BE2C (cell line): ENCODE results near the gene SMCHD1.
"Not testable (repeated sequence)": the region's sequence is repeated elsewhere in the genome, so short reads cannot be mapped to it uniquely, and the experiment has no call there.

Experiments used
- DNase-seq: peaks from one replicate; pipeline ENCODE4 v3.0.0-alpha.2; 2020
- H3K27me3 ChIP-seq: fragments of 250-450 bp; sonication (Bioruptor Pico); 2 replicates; pipeline ENCODE4 v1.5.1; 2020; ENCODE audit warnings: mild to moderate bottlenecking
- H3K36me3 ChIP-seq: fragments of 250-450 bp; sonication (Bioruptor Pico); 2 replicates; pipeline ENCODE4 v1.5.1; 2020; ENCODE audit warnings: mild to moderate bottlenecking
- H3K4me1 ChIP-seq: fragments of 250-450 bp; sonication (Bioruptor Pico); 2 replicates; pipeline ENCODE4 v1.5.1; 2020
- H3K4me3 ChIP-seq: 2 replicates; pipeline ENCODE4 v1.5.1; 2011; ENCODE audit warnings: low read depth, low read length
- H3K9me3 ChIP-seq: fragments of 250-450 bp; sonication (Bioruptor Pico); 2 replicates; pipeline ENCODE4 v1.5.1; 2020
- TF ChIP-seq, protein P1 (sequence below): IDR thresholded peaks from 2 replicates; pipeline ENCODE4 v1.5.1; 2012; ENCODE audit warnings: mild to moderate bottlenecking, low read depth, low read length

SMCHD1 gene

GRCh38 chr18:2716394-2717326 lies 61.1 kb downstream of the SMCHD1 start:
- DNase-seq: no peak
- Histone ChIP-seq H3K4me1 (no peaks in the 10 kb centered on the region), H3K9me3 (no peaks in the 10 kb centered on the region), H3K36me3 (no peaks in the 10 kb centered on the region; the same call in 1 of the 2 replicates), H3K27me3 (no peaks in the 10 kb centered on the region), H3K4me3 (no peak overlapping the region)
- TF ChIP-seq, protein P1, sequence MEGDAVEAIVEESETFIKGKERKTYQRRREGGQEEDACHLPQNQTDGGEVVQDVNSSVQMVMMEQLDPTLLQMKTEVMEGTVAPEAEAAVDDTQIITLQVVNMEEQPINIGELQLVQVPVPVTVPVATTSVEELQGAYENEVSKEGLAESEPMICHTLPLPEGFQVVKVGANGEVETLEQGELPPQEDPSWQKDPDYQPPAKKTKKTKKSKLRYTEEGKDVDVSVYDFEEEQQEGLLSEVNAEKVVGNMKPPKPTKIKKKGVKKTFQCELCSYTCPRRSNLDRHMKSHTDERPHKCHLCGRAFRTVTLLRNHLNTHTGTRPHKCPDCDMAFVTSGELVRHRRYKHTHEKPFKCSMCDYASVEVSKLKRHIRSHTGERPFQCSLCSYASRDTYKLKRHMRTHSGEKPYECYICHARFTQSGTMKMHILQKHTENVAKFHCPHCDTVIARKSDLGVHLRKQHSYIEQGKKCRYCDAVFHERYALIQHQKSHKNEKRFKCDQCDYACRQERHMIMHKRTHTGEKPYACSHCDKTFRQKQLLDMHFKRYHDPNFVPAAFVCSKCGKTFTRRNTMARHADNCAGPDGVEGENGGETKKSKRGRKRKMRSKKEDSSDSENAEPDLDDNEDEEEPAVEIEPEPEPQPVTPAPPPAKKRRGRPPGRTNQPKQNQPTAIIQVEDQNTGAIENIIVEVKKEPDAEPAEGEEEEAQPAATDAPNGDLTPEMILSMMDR: no peak

DNA sequence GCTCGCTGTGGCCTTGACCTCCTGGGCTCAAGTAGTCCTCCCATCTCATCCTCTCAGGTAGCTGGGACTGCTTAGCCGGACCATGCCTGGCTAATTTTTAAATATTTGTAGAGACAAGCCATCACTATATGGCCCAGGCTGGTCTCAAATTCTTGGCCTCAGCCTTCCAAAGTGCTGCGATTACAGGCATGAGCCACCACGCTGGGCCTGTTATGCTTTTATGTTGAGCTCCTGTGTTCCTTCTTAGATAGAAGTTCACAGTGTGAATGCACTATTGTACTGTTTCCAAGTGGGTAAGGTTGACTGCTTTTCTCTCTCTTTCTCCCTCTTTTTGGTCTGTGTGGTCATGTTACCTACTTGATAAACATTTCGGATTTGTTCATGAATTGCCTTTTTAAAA lies 61.9 kb downstream of the SMCHD1 start:
- Histone ChIP-seq H3K9me3 (no peaks in the 10 kb centered on the region), H3K4me3 (no peak overlapping the region), H3K27me3 (no peaks in the 10 kb centered on the region), H3K36me3 (no peaks in the 10 kb centered on the region; the same call in 1 of the 2 replicates), H3K4me1 (no peaks in the 10 kb centered on the region)
- TF ChIP-seq, protein P1: no peak
- DNase-seq: no peak

- Histone ChIP-seq H3K36me3 (no peaks in the 10 kb centered on the region; the same call in 1 of the 2 replicates), H3K9me3 (no peaks in the 10 kb centered on the region)
Observed at GRCh38 chr18:2719040-2719439, 63.5 kb downstream of the SMCHD1 start.

GRCh38 chr18:2723207-2723606 lies 67.7 kb downstream of the SMCHD1 start:
- Histone ChIP-seq H3K36me3 (peaks cover 3% of the 10 kb centered on the region; the same call in 1 of the 2 replicates), H3K4me3 (no peak overlapping the region), H3K27me3 (no peaks in the 10 kb centered on the region), H3K4me1 (no peaks in the 10 kb centered on the region), H3K9me3 (no peaks in the 10 kb centered on the region)
- no peak for DNase-seq
- TF ChIP-seq, protein P1: no peak

More at GRCh38 chr18:2719040-2719439, 63.5 kb downstream of the SMCHD1 start:
- Histone ChIP-seq H3K4me3 (no peak overlapping the region), H3K4me1 (no peaks in the 10 kb centered on the region), H3K27me3 (no peaks in the 10 kb centered on the region)
- TF ChIP-seq, protein P1: no peak
- DNase-seq: no peak

DNA sequence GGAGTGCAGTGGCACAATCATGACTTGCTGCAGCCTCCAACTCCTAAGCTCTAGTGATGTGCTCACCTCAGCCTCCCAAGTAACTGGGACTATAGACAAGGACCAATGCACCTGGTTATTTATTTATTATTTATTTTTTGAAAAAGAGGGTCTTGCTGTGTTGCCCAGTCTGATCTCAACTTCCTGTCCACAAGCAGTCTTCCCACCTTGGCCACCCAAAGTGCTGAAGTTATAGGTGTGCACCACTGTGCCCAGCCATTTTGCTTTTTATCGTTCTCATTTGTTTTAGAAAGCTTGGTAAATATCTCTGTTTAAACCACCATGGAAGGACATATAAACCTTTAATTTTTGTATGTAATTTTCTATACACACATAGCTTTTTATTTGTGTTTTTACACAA lies 74.2 kb downstream of the SMCHD1 start:
- Histone ChIP-seq H3K36me3 (peaks cover 9% of the 10 kb centered on the region; the same call in 1 of the 2 replicates), H3K9me3 (no peaks in the 10 kb centered on the region), H3K4me3 (no peak overlapping the region), H3K4me1 (no peaks in the 10 kb centered on the region), H3K27me3 (no peaks in the 10 kb centered on the region)
- DNase-seq: no peak
- TF ChIP-seq, protein P1: no peak

GRCh38 chr18:2736823-2737222 lies 81.3 kb downstream of the SMCHD1 start:
- peaks cover 3% of the 10 kb centered on the region for H3K36me3 ChIP-seq
- TF ChIP-seq, protein P1: no peak
- H3K27me3 ChIP-seq: no peaks in the 10 kb centered on the region

DNA sequence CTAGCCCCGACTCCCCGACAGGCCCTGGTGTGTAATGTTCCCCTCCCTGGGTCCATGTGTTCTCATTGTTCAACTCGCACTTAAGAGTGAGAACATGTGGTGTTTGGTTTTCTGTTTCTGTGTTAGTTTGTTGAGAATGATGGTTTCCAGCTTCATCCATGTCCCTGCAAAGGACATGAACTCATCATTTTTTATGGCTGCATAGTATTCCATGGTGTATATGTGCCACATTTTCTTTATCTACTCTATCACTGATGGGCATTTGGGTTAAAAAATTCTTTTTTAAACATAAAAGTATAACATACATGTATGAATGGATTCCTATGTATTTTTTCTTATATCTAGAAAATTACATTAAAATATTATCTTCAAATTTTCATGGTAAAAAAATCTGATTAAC lies 84.6 kb downstream of the SMCHD1 start:
- not testable (repeated sequence) for H3K4me1 ChIP-seq, H3K36me3 ChIP-seq, DNase-seq, H3K9me3 ChIP-seq, H3K4me3 ChIP-seq, H3K27me3 ChIP-seq

More at GRCh38 chr18:2736823-2737222, 81.3 kb downstream of the SMCHD1 start:
- no peak for DNase-seq
- no peak overlapping the region for H3K4me3 ChIP-seq
- no peaks in the 10 kb centered on the region for H3K4me1 ChIP-seq
- H3K9me3 ChIP-seq: no peaks in the 10 kb centered on the region
